Stomach (tissue), 4 donors: ENCODE data around the gene SEC11A.

Experiments used
- POLR2A ChIP-seq, 4 donors: fragments of 450-650 bp; IDR thresholded peaks; one replicate each; pipeline ENCODE4 v1.6.1; 2016; ENCODE audit warnings: antibody characterized with exemption in 4 of 4, control low read depth in 2 of 4, mild to moderate bottlenecking in 1 of 4, moderate library complexity in 1 of 4
- POLR2AphosphoS5 ChIP-seq, 3 donors: sonication (generic); formaldehyde crosslinking; IDR thresholded peaks; one replicate each; pipeline ENCODE4 v1.6.1; 2016; ENCODE audit warnings: antibody characterized with exemption in 3 of 3
- TF ChIP-seq, protein P1 (sequence below), 7 experiments: fragments of 450-650 bp in 4 of 7; fragments of 200-600 bp in 3 of 7; sonication (generic) in 3 of 7; IDR thresholded peaks; one replicate each; pipeline ENCODE4 v1.5.1; 2016 to 2019; ENCODE audit warnings: antibody characterized with exemption in 7 of 7, control low read depth in 2 of 7, mild to moderate bottlenecking in 1 of 7

- TF ChIP-seq POLR2AphosphoS5 (IDR thresholded peaks at IDR 0.05) (no peak), POLR2A (IDR thresholded peaks at IDR 0.05) (no peak)
- TF ChIP-seq, protein P1, sequence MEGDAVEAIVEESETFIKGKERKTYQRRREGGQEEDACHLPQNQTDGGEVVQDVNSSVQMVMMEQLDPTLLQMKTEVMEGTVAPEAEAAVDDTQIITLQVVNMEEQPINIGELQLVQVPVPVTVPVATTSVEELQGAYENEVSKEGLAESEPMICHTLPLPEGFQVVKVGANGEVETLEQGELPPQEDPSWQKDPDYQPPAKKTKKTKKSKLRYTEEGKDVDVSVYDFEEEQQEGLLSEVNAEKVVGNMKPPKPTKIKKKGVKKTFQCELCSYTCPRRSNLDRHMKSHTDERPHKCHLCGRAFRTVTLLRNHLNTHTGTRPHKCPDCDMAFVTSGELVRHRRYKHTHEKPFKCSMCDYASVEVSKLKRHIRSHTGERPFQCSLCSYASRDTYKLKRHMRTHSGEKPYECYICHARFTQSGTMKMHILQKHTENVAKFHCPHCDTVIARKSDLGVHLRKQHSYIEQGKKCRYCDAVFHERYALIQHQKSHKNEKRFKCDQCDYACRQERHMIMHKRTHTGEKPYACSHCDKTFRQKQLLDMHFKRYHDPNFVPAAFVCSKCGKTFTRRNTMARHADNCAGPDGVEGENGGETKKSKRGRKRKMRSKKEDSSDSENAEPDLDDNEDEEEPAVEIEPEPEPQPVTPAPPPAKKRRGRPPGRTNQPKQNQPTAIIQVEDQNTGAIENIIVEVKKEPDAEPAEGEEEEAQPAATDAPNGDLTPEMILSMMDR (IDR thresholded peaks at IDR 0.05) = no peak
Measured at GRCh38 chr15:84750583-84751092, 34.7 kb upstream of the SEC11A start.
